Stimulated activated CD8-positive, alpha-beta memory T cell treated with anti-CD3 and anti-CD28 coated beads, Interleukin-12 subunit alpha, Interleukin-12 subunit beta, amount 100 ng/mL, for 24 hours (primary cell): ENCODE results near the gene CEP83.
"Not testable (repeated sequence)": the region's sequence is repeated elsewhere in the genome, so short reads cannot be mapped to it uniquely, and the experiment has no call there.

Experiments used
- DNase-seq: peaks from one replicate; pipeline ENCODE4 v3.0.0-alpha.2; 2020; ENCODE audit errors: extremely low read depth

CEP83 gene

DNA sequence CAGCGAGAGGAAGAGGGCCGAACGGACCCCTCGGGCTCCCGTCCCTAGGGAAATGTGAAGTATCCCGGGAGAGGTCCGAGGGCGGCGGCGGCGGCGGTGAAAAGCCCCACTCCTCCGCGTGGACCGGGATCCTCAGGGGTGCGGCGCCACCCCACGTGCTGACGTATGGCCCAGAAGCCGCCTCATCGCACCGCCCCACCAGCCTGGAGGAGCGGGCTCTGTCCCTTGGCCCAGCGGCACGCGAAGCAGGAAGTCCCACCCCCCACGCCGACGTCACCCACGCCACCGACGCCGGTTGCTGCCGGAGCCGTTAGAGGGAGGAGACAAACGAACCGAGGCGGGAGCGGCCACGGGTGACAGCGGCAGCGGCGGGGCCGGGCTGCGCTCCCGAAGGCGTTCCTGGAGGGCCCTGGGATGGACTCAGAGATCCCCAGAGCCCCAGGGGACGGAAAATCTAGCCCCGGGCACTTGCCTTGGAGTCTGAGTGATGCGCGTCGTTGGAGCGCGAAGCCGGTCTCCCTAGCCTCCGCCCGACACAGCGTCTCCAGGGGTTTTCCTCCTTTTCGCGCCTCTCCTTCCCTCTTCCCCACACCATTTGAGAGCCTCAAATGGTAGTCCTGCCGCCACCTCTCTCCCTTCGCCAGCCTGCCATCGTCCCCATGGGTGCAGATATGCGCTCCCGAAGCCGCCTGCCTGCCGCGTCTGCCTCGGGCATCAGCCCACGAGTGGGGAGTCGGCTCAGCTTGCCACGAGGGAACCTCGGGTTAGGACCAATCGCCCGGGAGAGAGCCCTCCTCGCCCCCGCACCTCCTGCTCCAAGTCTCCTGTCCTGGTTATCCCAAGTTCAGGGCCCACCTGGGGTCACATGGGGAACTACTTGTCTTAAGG lies at the start of gene CEP83:
CEP83 (minus strand) TSS at position 140 of the 888 bp plus-strand sequence. CDS start 47,377 bp downstream, outside the sequence.
- DNase-seq = peak; percentile 93

DNA sequence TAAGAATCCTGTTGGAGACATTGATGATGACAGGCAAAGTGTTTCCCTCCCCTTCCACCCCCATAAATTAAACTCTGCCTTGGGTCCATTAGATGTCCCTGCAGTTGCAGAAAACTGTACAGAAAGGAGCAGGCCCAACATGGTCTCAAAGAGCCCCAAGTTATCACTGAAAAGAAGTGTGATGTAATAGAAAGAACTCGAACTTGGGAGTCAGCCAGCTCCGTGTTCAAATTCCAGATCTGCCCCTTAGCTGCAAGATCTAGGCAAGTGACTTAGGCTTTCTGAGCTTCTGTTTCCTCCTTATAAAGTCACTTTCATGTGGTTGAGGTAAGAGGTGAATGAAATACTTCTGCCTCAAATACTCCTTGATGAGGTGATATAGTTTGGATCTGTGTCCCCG lies 49.6 kb upstream of the CEP83 start:
- no peak for DNase-seq

GRCh38 chr12:94507455-94507854 lies 47.8 kb upstream of the CEP83 start:
- no peak for DNase-seq

DNA sequence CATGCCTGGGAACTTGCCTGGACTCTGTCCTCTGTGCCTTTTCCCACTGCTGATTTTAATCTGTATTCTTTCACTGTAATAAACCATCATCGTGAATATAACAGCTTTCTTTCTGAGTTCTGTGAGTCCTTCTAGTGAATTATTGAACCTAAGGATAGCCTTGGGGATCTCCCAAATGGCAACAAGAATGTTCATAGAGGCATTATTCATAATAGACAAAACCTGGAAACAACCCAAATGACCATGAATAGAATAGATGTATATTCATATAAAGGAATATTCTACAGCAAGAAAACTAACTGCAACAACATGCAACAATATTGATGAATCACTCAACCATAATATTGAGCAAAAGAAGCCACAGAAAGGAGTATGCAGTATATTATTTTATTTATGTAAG lies 44.7 kb upstream of the CEP83 start:
- no peak for DNase-seq

DNA sequence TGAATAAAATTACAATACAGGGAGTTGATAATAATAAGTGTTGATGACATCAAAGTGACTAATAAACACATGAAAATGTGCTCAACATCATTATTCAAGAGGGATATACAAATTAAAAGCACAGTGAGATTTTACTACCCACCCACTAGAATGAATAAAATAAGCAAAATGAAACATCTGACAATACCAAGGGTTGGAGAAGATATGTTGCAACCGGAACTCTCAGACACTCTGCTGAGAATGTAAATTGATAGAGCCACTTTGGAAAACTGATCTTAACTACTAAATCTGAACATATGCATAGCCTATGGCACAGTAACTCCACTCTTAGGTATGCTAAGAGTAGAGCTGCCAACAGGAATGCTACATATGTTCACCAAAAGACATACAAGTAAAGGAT lies 44.0 kb upstream of the CEP83 start:
- no peak for DNase-seq

- no peak for DNase-seq
Measured at GRCh38 chr12:94500831-94501567, 41.3 kb upstream of the CEP83 start.

DNA sequence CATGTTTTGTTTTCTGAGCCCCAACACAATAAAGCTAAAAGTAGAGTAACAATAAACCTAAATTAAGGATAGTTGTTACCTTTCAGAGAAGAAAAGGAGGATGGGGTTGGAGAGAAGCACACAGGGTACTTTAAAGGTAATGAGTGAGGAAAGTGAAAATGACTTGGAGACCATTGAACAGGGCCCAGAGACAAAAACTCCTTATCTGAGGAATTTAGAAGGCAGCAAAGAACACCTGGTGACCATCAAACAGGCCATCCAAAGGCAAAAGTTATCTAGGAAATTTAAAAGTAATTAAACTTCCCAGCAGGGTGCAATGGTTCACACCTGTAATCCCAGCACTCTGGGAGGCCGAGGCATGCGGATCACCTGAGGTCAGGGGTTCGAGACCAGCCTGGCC lies 39.0 kb upstream of the CEP83 start:
- DNase-seq = no peak

GRCh38 chr12:94498073-94498472 lies 38.4 kb upstream of the CEP83 start:
- no peak for DNase-seq

DNA sequence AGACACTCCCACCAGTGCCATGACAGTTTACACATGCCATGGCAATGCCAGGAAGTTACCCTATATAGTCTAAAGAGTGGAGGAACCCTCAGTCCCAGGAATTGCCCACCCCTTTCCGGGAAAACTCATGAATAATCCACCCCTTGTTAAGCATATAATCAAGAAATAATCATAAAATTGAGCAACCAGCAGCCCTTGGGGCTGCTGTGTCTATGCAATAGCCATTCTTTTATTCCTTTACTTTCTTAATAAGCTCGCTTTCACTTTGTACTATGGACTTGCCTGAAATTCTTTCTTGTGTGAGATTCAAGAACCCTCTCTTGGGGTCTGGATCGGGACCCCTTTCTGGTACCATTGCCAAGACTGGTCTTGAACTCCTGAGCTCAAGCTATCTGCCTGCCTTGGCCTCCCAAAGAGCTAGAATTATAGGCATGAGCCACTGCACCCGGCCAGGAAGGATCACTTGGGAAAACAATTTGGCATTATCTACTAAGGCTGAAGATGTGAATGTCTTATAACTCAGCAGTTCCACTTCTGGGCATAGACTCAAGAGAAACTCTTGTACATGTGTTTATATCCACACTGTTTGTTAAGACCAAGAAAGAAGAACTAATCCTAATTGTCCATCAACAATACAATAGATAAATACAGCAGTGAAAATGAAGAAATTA lies 35.9 kb upstream of the CEP83 start:
- DNase-seq = no peak

- no peak for DNase-seq
Measured at GRCh38 chr12:94491489-94491888, 31.8 kb upstream of the CEP83 start.

DNA sequence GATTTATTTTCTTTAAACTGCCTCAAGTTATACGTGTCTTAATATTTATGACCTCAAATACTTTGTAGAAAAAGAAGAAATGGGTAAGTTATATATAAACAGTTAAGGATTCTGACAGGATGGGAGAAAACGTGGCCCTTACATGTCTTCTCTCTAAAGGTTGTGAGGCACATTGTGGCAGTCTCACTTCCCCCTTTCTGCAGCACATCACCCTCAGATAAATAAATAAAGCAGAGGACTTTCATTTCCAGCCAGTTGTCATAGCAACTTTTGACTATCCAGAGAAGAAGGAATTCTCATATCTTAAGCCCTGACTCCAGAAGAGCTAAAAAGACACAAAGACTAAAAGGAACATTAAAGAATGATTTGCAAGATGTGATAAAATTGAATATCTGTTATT lies 28.8 kb upstream of the CEP83 start:
- no peak for DNase-seq

GRCh38 chr12:94481734-94482133 lies 22.1 kb upstream of the CEP83 start:
- DNase-seq = no peak

DNA sequence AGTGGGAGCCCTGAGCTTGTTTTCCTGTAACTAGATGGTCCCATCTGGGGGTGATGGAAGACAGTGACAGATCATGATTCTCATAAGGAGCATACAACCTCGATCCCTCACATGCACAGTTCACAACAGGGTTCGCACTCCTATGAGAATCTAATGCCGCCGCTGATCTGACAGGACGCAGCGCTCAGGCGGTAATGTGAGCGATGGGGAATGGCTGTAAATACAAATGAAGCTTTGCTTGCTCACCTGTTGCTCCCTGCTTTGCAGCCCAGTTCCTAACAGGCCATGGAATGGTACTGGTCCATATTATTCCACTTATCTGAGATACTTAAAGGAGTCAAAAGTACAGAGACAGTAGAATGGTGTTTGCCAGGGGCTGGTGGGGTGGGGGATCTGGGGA lies 9.9 kb upstream of the CEP83 start:
- DNase-seq = no peak

GRCh38 chr12:94460616-94460959 lies 921 bp upstream of the CEP83 start:
- no peak for DNase-seq

DNA sequence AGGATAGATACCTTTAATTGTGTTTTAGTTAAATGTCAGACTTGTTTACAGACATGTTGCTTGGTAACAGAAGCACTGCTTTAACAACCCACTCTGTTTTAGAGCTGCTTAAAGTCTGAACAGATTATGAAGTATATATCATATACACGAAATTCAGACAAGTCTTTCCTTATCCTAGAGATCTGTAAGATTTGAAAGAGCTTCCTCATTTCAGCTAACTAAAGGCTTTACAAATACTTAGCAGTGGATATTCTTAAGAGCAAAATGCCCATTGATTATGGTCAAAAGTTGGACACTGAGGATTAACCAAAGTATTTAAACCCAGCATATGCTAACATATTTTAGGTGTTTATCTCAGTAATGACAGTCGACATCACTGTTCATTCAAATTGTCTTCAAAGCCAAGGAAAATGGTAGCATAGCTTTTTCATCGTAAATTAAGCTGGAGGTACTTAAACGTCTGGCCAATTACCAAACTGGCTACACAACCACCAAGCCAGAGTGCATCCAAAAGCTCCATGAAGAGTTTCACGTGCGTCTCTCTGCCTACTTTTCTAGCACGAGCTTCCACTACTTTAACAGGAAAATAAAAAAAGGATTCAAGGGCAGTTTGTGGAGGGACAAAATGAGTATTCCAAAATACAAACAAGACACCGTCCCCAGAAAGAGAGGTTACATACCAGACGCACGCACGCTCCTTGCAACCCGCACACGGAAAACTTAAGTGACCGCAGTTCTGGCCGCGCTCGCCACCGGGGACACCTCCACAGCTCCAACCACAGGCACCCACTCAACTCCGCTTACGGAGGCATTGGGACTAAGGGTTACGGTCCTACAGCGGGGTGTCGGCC lies 565 bp downstream of the CEP83 start:
- DNase-seq = no peak

GRCh38 chr12:94457311-94457710 lies 2.4 kb downstream of the CEP83 start:
- no peak for DNase-seq

- not testable (repeated sequence) for DNase-seq
Measured at GRCh38 chr12:94454318-94454717, 5.3 kb downstream of the CEP83 start.

DNA sequence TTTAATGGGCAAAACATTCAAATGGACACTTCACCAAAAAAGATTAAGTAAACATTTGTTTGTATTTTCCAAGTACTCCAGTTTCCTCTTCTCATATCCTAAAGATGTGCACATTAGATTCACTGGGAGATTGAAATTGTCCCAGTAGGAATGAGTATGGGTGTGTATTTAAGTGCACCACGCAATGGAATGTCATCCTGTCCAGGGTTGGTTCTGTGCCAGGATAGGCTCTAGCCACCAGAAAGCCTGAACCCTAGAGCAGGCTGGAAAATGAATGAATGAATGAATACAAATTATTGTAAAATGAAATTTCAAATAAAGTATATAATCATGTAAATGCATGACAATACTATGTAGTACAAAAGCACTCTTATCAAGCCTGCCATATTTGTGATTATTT lies 14.0 kb downstream of the CEP83 start:
- no peak for DNase-seq

- DNase-seq = no peak
Measured at GRCh38 chr12:94437303-94437702, 22.4 kb downstream of the CEP83 start.

DNA sequence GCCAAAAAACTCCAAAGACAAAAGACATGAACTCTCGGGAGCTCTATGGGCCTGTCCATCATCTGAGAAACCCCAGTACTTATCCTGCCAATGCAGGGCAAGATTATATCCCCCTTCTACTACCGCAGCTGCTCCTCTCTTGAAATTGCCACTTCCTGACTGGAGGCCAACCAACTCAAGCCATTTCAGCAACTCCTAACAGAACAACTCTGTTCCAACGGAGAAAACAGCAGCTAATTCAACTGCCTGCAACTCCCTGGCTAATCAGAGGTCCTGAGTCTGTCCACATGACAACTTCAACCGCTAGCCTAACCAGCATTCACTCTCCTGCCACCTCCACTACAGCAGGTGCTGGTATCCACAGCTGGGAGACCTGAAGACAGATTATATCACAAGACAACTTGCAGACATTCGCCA lies 24.1 kb downstream of the CEP83 start:
- no peak for DNase-seq

GRCh38 chr12:94434171-94434570 lies 25.5 kb downstream of the CEP83 start:
- no peak for DNase-seq

DNA sequence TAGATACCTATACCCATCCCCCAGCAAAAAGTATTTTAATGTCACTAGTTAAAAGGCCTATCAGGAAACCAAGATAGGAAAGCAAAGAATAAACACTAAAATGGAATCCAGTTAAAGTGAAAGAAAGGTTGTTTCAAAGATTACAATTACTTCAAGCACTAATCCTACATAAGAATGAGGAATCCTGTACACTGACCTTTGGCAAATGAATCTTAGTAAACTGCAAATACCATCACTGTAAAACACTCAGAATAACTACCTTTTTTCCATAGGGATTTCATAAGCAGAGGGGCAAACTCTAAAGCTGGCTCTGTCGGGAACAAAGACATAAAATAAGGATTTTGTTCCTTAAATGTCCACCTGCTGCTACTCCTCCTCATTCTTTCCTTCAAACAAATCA lies 25.9 kb downstream of the CEP83 start:
- no peak for DNase-seq
